GM12874 (cell line): Measurements from ENCODE around the gene KAT2A.

Experiments
- TF ChIP-seq, protein P1 (sequence below): IDR thresholded peaks from 2 replicates; pipeline ENCODE4 v1.5.1; 2011; ENCODE audit warnings: low read depth, mild to moderate bottlenecking, control low read depth, low read length, moderate library complexity; ENCODE audit not compliant: insufficient read depth

Gene KAT2A

DNA sequence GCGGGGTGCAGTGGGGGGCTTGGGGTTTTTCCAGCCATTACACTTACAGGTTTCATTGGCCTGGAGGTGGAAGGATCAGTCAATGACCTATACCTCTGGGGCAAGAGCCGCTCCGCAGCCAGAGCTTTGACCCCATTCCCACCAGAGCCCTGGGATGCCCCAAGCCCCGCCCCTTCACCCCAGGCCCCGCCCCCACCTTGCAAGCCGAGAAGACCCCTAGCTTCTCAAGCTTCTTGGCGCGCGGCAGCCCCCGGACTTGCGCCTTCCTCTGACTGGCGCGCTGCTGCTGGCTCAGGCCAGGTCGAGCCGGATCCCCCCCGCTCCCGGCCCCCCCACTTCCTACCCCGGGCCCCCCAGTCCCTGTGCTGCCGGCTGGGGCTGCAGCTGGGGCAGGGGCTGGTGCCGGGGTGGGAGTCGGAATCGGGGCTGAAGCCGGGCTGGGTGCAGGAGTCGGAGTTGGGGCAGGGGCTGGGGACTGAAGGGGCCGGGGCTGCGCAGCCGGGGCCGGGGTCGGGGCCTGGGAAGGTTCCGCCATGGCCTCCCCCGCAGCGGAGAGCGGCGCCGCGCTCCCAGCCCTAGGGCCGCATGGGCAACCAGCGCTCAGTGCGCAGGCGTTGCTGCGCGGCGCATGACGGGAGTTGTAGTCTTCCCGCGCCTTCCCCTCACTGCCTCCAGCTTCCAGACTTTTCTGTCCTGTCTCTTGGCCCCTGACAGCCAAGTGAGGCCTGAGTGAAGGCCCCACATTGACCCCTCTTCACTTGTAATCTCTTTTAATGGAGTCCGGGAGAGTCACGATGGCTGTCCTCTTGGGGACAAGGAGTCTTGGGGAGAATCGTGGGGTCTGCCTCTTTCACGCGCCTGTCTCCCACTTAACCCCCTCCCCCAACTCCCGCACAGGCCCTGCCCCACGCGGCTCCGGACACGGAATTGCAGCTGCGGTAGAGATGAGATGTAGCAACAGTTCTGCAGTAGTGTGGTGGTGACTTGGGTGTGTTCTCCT is at the start of gene KAT2A:
Gene KAT2A (minus strand): TSS at position 598 of the 1,000 bp plus-strand sequence. CDS start 63 bp downstream, at position 535.
- TF ChIP-seq, protein P1, sequence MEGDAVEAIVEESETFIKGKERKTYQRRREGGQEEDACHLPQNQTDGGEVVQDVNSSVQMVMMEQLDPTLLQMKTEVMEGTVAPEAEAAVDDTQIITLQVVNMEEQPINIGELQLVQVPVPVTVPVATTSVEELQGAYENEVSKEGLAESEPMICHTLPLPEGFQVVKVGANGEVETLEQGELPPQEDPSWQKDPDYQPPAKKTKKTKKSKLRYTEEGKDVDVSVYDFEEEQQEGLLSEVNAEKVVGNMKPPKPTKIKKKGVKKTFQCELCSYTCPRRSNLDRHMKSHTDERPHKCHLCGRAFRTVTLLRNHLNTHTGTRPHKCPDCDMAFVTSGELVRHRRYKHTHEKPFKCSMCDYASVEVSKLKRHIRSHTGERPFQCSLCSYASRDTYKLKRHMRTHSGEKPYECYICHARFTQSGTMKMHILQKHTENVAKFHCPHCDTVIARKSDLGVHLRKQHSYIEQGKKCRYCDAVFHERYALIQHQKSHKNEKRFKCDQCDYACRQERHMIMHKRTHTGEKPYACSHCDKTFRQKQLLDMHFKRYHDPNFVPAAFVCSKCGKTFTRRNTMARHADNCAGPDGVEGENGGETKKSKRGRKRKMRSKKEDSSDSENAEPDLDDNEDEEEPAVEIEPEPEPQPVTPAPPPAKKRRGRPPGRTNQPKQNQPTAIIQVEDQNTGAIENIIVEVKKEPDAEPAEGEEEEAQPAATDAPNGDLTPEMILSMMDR = no peak

DNA sequence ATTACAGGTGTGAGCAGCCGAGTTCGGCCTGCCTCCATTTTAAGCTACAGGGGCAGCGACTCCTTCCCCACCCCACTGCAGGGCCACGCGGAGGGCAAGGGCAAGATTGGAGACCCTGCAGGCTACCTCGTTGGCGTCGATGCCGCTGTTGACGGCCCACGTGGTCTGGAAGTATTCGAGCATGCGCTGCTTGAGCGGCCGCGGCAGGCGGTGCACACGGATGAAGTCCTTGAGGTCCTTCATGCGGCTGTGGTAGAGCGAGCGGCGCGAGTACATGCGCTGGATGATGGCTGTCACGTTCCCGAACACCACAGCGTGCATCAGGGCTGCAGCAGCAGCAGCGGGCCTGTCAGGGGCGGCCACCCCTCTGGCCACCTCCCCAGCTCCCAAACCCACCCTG is 48.2 kb upstream of the KAT2A start:
- TF ChIP-seq, protein P1 = no peak

DNA sequence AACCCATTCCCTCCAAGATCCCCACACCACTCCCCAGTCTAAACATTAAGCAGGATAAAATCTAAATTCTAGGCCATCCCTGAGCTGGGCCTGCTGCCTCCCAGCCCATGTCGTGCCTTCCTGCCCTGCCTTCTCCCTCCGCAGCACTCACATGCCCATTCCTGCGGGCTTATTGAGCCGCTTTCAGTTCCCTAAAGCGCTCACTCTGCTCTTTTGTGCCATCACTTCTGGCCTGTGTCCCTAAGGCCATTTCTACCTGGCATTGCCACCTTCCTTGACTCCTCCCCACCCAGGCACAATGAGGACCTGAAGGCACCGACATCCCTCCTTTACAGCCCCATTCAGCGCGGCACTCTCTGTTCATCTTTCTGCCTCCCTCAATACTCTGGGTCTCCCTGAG is 46.6 kb upstream of the KAT2A start:
- TF ChIP-seq, protein P1 = no peak

DNA sequence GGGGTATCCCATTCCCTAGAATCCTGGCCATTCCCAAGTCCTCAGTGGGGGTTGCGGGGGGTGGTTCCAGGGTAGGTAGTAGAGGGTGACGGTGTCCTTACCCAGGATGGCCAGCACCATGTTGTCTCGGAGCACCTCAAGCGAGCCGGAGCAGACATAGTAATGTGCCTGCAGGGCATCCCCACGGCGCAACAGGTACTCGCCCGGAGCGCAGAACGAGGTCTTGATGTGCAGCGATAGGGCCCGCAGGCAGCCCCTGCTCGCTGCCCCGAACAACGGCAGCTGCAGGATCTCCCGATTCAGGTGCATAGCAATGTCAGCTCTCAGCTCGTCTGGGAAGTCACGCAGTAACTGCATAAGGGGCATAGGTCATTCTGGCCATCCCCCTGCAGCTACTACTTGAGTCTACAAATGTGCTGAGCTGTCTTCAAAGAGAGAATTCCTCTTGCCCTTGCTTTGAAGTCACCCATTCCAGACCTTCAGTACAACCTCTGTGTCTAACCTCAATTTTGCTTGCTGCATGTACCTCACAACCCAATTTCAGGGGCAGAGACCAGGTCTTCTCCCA is 45.1 kb upstream of the KAT2A start:
- TF ChIP-seq, protein P1 = no peak

DNA sequence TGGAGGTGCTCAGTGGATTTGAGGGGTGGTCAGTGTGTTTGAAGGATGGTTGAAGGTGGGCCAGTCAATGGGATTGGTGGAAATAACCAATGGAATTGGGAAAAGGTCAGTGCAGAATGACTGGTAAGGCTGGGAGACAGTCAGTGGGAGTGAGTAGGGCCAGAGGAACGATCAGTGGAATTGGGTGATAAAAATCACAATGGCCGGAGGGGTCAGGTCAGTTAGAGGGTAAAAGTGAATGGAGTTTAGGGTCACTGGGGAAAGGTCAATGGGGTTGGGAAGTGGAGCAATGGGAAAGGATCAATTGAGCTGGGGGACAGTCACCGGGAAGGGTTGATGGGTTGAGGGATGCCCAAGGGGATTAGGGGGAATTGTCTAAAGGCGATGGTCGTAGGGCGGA is 44.6 kb upstream of the KAT2A start:
- TF ChIP-seq, protein P1 = no peak

DNA sequence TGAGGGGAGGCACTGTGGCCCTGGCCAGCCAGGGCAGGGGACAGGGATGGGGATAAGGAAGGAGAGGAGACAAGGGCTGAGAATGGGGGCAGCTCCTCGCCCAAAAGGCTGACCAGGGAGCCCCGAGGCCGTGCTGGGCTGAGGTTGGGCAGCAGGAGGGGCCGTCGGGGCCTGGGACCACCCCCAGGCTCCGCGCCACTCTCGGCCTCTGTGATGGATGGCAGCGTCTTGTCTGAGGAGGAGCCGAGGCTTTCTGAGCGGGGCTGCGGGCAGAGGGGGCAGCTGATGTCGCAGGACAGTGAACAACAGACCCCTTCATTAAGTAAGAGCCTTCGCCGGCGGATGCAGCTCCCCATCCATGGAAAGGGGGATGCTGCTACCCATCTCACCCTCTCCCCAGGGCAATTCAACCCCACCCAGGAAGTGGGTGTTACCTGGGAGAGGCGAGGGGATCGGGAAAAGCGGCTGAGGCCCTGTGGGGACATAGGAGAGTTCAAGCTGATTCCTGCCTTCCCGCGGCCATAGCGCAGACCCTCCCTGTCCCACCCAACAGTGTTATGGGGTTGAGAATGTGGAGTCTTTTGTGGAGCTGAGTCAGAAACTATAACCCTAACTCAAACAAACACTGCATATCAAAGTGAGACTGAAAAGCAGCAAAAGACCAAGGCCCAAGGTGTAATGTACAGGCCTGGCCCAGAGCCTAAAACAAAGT is 42.7 kb upstream of the KAT2A start:
- TF ChIP-seq, protein P1 = no peak

DNA sequence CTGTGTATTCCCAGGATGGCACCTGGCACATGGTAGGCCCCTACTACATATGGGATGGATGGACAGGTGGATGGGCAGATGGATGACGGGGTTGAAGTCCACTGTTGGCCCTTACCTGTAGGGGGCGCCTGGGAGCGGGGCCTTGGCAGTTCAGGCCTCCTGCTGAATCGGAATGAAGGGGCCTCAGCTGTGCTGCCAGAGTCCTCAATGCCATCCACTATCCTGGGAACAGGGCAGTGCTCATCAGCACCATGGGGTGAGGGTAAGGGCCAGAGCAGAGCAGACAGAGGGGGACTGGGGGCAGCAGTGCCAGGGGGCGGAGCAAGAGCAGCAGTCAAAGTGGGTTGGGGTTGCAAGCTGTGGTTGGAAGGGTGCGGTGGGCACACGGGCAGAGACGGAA is 41.9 kb upstream of the KAT2A start:
- TF ChIP-seq, protein P1 = peak; percentile 83
